ENCODE measurements around the gene IL6ST.
"Not testable (repeated sequence)": the region's sequence is repeated elsewhere in the genome, so short reads cannot be mapped to it uniquely, and the experiment has no call there.

The IL6ST gene

GRCh38 chr5:55960779-55961178 lies 34.0 kb downstream of the IL6ST start:
- no peak for DNase-seq

GRCh38 chr5:55959208-55959607 lies 35.6 kb downstream of the IL6ST start:
- DNase-seq: no peak

GRCh38 chr5:55941154-55941553 lies 53.6 kb downstream of the IL6ST start:
- not testable (repeated sequence) for DNase-seq

- not testable (repeated sequence) for DNase-seq
Observed at GRCh38 chr5:55937598-55937997, 57.2 kb downstream of the IL6ST start.

- peak; percentile 25 for DNase-seq
Observed at GRCh38 chr5:55936100-55936693, 58.6 kb downstream of the IL6ST start.

GRCh38 chr5:55935371-55935770 lies 59.4 kb downstream of the IL6ST start:
- no peak for DNase-seq

- DNase-seq: no peak
Observed at GRCh38 chr5:55934720-55935119, 60.0 kb downstream of the IL6ST start.

GRCh38 chr5:55934115-55934613 lies 60.6 kb downstream of the IL6ST start:
- DNase-seq: no peak

GRCh38 chr5:55933377-55934114 lies 61.2 kb downstream of the IL6ST start:
- no peak for DNase-seq

GRCh38 chr5:55932700-55933099 lies 62.1 kb downstream of the IL6ST start:
- DNase-seq: no peak

- DNase-seq: no peak
Observed at GRCh38 chr5:55929020-55929799, 65.6 kb downstream of the IL6ST start.

- DNase-seq: no peak
Observed at GRCh38 chr5:55927861-55928655, 66.7 kb downstream of the IL6ST start.

- DNase-seq: no peak
Observed at GRCh38 chr5:55926476-55926875, 68.3 kb downstream of the IL6ST start.

- DNase-seq: no peak
Observed at GRCh38 chr5:55925712-55926111, 69.1 kb downstream of the IL6ST start.

GRCh38 chr5:55925181-55925580 lies 69.6 kb downstream of the IL6ST start:
- no peak for DNase-seq

- no peak for DNase-seq
Observed at GRCh38 chr5:55924744-55925143, 70.0 kb downstream of the IL6ST start.

GRCh38 chr5:55923865-55924500 lies 70.8 kb downstream of the IL6ST start:
- no peak for DNase-seq

GRCh38 chr5:55923177-55923771 lies 71.5 kb downstream of the IL6ST start:
- peak; percentile 37 for DNase-seq

GRCh38 chr5:55921617-55922016 lies 73.1 kb downstream of the IL6ST start:
- no peak for DNase-seq

- no peak for DNase-seq
Observed at GRCh38 chr5:55920784-55921183, 74.0 kb downstream of the IL6ST start.

GRCh38 chr5:55919625-55920024 lies 75.1 kb downstream of the IL6ST start:
- no peak for DNase-seq
